Upper lobe of right lung (tissue), 1 donor: Measurements from ENCODE around the gene PPP1R3C. TPM values are rescaled to one million over a fixed set of nuclear protein-coding genes. Genes with fewer than 3 reads are reported as not detected.

ENCODE experiments used
- ATAC-seq: fragments of 200-7000 bp; cut with Tn5 transposase; one replicate; pipeline ENCODE4 v1.9.1; 2020; ENCODE audit warnings: mild to moderate bottlenecking, moderate library complexity
- DNase-seq: peaks from one replicate; pipeline ENCODE4 v3.0.0-alpha.2; 2020
- H3K27ac ChIP-seq: fragments of 200-600 bp; one replicate; pipeline ENCODE4 v1.8.0; 2022
- H3K27me3 ChIP-seq: fragments of 200-600 bp; one replicate; pipeline ENCODE4 v1.8.0; 2022; ENCODE audit warnings: mild to moderate bottlenecking
- H3K36me3 ChIP-seq: fragments of 200-600 bp; one replicate; pipeline ENCODE4 v1.8.0; 2022
- H3K4me1 ChIP-seq: fragments of 200-600 bp; one replicate; pipeline ENCODE4 v1.8.0; 2022
- H3K4me3 ChIP-seq: fragments of 200-600 bp; one replicate; pipeline ENCODE4 v1.8.0; 2022; ENCODE audit warnings: mild to moderate bottlenecking
- H3K9me3 ChIP-seq: fragments of 200-600 bp; one replicate; pipeline ENCODE4 v1.8.0; 2022
- intact Hi-C: fragments of 100-400 bp; cut with DNase I; formaldehyde crosslinking; loops from one replicate; pipeline ENCODE4 v1.11.0; 2022
- total RNA-seq: library from RNA; stranded (reverse); fragmentation: NEBNext Ultra II Directional; extraction: Animal tissue kit (Norgen Biotek cat#: 25700); gene quantifications from one replicate; pipeline ENCODE4 v1.2.1, GENCODE V29; 2021
- TF ChIP-seq, protein P1 (sequence below): fragments of 200-600 bp; IDR thresholded peaks from one replicate; pipeline ENCODE4 v1.8.0; 2022; ENCODE audit warnings: antibody characterized with exemption
- donor health status: DM: no; HTN: yes; CAD: no; lungs with severe emphysema.

PPP1R3C gene
- total RNA-seq, 1 donor from 2014 or later: 15.1 TPM

DNA sequence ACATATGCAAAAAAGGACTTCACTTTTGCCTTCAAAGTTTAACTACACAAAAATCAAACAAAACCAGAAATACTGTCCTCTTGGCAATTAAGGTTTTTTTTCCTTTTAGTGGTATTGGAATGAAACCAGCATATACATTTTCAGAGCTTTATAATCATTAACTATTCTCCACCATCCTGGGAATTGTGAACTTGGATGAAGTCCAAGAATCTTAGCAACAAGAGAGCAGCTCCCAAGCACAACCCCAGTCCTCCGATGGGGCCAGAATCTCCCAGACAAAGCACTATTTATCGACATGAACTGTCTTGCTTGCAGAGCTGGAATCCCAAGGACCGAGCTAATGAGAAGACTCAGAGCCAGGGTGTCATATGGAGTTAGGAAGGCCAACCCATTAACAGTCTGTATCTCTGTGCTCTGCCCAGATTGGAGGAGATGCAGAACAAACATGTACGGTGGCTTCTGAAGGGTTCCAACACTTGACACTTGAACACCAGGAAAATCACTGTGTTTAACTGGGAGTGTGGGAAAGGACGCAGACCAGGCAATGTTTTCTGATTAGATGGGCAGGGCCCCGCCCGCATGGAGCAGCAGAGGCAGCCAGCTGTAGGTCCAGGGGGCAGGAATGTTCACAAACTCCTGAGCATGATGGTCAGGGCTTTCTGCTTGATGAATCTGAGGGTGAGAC, 35.5 kb downstream of the PPP1R3C start:
- no peaks in the 10 kb centered on the region for H3K9me3 ChIP-seq
- DNase-seq (no peak), ATAC-seq (peak; percentile 15)
- intact Hi-C loops: no loop called here
- TF ChIP-seq, protein P1, sequence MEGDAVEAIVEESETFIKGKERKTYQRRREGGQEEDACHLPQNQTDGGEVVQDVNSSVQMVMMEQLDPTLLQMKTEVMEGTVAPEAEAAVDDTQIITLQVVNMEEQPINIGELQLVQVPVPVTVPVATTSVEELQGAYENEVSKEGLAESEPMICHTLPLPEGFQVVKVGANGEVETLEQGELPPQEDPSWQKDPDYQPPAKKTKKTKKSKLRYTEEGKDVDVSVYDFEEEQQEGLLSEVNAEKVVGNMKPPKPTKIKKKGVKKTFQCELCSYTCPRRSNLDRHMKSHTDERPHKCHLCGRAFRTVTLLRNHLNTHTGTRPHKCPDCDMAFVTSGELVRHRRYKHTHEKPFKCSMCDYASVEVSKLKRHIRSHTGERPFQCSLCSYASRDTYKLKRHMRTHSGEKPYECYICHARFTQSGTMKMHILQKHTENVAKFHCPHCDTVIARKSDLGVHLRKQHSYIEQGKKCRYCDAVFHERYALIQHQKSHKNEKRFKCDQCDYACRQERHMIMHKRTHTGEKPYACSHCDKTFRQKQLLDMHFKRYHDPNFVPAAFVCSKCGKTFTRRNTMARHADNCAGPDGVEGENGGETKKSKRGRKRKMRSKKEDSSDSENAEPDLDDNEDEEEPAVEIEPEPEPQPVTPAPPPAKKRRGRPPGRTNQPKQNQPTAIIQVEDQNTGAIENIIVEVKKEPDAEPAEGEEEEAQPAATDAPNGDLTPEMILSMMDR: no peak
- no peaks in the 10 kb centered on the region for H3K36me3 ChIP-seq
- H3K4me1 ChIP-seq: no peaks in the 10 kb centered on the region
- H3K4me3 ChIP-seq: no peak overlapping the region
- no peaks in the 10 kb centered on the region for H3K27me3 ChIP-seq
- no peak overlapping the region for H3K27ac ChIP-seq

DNA sequence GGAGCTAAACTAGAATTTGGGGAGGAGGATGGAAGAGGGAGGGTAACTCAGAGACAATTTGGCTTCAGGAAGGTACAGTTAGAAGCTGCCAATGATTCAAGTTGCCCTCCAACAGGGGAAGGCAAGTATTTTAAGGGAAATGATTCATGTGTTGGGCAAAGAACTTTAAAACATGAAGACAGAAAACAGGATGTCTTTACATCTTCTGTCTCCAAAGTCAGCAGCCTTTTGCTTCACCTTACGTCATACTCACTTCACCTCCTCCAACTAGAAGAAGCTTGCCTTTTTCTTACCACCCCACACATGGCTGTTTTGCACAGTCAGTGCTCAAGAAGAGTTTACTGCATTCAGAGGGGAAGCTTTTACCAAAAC, 36.1 kb downstream of the PPP1R3C start:
- intact Hi-C loops: no loop called here
- no peak for ATAC-seq
- no peaks in the 10 kb centered on the region for H3K36me3 ChIP-seq
- no peak overlapping the region for H3K4me3 ChIP-seq
- no peak for DNase-seq
- no peaks in the 10 kb centered on the region for H3K9me3 ChIP-seq
- H3K27me3 ChIP-seq: no peaks in the 10 kb centered on the region
- H3K27ac ChIP-seq: no peak overlapping the region
- TF ChIP-seq, protein P1: no peak
- H3K4me1 ChIP-seq: no peaks in the 10 kb centered on the region

DNA sequence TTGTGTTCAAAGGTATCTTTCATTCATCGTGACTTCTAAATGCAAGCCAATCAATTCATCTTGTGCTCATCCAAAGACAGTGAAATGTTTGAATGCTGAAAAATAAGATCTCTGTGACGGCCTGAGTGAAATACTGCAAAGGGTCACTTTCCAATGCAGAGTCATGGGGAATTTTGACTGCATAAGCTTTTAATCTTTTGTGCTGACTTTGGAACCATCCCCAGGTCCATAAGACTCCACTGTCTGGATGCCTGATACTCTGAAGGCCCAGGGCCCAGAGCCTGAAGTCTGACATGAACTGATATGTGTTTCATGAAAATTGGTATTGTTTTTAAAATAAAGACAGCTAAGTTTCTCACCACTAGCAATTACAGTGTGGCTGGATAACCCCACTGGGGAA, 39.0 kb downstream of the PPP1R3C start:
- no peaks in the 10 kb centered on the region for H3K9me3 ChIP-seq
- no peak for DNase-seq
- intact Hi-C loops: no loop called here
- peaks cover 15% of the 10 kb centered on the region for H3K4me1 ChIP-seq
- TF ChIP-seq, protein P1: no peak
- no peaks in the 10 kb centered on the region for H3K27me3 ChIP-seq
- H3K27ac ChIP-seq: no peak overlapping the region
- H3K36me3 ChIP-seq: no peaks in the 10 kb centered on the region
- ATAC-seq: no peak
- no peak overlapping the region for H3K4me3 ChIP-seq

DNA sequence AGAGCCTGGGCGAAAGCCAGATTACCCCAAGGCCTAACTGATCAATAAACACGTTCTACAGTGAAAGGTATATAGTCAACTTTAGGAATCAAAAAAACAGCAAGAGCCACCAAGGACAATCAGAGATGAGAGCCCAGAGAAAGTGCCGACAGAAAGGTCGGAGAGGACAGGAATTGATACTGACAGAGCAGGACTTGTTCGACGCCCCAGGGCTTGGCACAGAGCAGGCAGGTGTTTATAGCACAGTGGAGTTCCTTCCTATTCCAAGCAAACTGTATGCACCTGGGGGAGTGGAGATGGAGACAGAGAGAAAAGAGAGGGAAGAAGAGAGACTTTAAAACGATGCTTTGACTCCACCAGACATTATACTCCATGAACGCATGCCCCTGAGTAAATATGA, 39.5 kb downstream of the PPP1R3C start:
- no peaks in the 10 kb centered on the region for H3K36me3 ChIP-seq
- no peak overlapping the region for H3K27ac ChIP-seq
- H3K9me3 ChIP-seq: no peaks in the 10 kb centered on the region
- TF ChIP-seq, protein P1: no peak
- H3K4me1 ChIP-seq: peaks cover 15% of the 10 kb centered on the region
- DNase-seq (no peak), ATAC-seq (no peak)
- intact Hi-C loops: no loop called here
- no peaks in the 10 kb centered on the region for H3K27me3 ChIP-seq
- no peak overlapping the region for H3K4me3 ChIP-seq

DNA sequence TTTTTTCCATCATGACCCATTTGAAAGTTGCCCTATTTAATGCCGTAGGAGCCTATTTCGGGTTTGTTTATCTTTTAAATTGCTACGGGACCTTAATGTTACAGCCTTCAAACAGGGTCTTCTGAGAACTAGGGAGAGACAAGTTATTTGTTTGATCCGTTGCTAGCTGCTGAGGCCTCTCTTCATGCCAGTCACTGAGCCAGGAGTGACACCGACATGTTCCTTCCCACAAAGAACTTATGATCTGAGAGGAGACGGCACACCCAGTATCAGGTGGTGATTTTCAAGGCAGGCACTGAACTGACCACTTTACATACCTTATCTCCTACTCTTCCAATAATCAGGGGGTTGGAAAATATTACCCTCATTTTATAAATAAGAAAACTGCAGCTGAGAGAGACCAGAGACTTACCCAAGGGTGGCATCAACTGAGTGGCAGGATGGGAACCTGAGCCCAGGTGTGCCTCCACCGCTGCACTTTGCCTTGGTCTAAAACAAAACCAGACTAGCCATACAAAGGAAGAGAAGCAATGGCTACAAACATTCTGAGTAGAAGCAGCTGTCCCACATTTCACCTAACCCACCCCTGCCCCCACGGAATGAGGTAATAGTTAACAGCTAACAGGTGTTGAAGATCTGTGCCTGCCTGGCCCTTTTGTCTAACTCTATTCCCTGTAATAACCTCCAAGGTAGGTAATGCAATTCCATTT, 40.5 kb downstream of the PPP1R3C start:
- DNase-seq (no peak), ATAC-seq (no peak)
- Histone ChIP-seq H3K9me3 (no peaks in the 10 kb centered on the region), H3K27ac (peak overlapping the region; percentile 70), H3K27me3 (no peaks in the 10 kb centered on the region), H3K36me3 (no peaks in the 10 kb centered on the region), H3K4me1 (peaks cover 15% of the 10 kb centered on the region), H3K4me3 (no peak overlapping the region)
- TF ChIP-seq, protein P1: no peak
- intact Hi-C loops: no loop called here
